HG02588 (cell line): ENCODE results near the gene MS4A6E.
A peak's percentile ranks its signal among the peaks of the same experiment; 100 is the strongest.
"Not testable (repeated sequence)": the region's sequence is repeated elsewhere in the genome, so short reads cannot be mapped to it uniquely, and the experiment has no call there.

Experiments used
- ATAC-seq: cut with Tn5 transposase; IDR thresholded peaks from one replicate; pipeline ENCODE4 v1.9.1; 2021; ENCODE audit warnings: mild to moderate bottlenecking, moderate library complexity; ENCODE audit not compliant: unreplicated experiment

MS4A6E gene

DNA sequence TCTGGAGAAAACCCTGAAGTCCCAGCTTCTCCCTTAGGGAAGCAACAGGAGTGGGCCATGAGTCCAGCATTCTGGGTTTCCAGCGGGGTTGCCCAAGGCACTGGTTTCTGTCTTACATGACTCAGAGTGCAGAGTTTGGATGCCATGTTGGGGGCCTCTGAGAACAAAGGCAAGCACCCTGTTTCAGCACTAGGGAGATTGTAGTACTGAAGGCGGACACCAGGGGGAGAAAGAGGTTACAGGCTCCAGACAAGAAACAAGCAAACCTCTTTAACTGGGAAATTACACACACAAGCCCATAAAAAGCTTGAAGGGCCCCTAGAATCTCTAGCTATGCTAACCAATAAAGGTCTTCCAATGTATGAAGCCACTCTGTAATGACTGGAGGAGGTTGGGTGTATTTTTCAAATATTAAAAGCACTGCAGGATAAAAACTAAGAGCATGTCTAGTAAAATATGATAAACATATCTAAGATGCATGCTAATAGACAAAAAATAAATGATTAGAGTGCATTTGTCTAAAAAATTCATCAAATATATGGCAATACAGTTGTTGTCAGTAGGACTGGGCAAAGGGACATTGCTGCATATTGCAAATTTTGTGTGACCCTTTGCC lies 7.1 kb downstream of the MS4A6E start:
- no peak for ATAC-seq

DNA sequence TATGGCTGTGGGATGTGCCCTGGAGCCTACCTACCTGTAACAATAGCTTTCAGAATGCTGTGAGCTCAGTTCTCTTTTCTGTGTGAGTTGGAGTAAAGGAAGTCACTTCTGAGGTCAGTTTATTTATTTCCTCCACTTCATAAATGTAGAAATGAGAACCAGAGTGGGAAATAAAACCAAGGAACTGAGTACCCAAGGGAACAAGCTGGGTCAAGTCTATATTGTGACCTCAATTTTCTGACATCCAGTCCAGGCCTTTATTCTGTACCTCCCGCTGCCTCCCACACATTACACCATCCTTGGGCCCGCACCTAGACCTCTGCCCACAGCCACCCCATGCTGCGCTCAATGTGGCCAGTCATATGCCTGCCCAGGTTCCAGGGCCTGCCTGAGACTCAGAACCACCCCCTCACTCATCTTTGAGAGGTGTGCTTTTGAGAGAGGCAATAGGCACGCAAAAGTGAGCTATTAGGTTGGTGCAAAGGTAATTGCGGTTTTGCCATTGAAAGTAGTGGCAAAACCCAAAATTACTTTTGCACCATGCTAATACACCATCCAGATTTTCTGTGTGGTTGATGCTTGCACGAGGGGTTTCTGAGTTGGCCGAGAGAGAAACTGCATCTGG lies 9.8 kb downstream of the MS4A6E start:
- ATAC-seq = peak; percentile 50

DNA sequence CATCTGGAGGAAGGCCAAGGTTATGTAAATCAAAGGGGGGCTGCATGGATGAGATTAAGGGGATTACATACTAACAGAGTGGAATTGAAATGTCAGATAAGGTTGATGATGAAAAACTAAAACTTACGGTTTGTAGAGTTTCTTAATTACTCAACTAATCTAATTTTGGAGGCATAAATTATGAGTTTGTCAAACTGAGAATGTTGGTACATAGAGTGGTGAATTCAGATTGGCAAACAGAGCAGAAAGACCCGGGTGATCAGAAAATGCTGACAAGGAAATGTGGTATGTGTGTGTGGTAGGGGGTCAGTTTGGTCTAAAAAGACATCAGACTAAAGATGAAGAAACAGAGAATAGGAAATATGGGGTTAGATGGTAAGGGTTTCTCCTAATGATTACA lies 11.0 kb downstream of the MS4A6E start:
- ATAC-seq = no peak

DNA sequence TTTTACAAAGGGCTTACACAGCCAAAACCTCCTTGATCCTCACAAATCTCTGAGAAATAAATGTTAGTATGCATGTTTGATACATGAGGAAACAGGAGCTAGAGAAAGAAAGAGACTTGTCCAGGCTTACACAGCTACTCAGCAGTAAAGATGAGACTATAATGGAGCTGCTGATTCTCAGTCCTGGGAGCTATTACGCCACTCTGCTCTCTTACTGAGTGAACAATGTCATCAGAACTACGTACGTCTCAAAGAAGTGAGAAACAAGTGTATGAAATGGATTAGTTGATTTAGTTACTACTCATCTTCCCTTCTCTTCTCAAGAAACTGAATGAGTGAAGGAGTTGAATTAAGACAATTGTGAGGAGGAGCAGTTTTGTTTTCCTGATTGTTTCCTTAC lies 12.3 kb downstream of the MS4A6E start:
- no peak for ATAC-seq

DNA sequence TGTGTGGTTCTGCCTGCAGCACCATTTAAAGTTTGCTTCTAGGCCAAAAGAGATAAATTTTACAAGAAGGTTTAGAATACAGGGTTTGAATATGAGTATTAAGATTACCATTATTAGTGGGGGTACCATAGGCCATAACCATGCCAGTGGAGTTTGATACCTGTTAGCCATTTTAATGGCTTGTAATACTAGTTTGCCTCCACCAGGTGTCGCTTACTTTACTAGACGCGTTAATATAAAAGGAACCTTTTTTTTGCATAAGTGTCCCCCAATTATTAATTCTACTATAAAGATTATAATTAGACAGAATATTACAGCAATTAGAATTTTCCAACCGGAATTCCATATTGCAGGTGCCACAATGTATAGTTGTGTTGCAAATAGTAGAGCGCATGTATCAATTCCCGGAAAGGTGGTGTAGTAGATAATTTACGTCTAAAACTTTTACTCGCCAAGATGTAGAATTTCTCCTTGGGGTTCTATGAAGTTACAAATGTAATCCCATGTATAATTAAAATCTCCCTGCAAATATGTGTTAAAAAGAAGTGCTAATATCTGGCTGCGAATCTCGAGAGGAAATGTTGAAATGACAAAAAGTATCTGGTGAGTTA lies 16.1 kb downstream of the MS4A6E start:
- ATAC-seq = no peak

DNA sequence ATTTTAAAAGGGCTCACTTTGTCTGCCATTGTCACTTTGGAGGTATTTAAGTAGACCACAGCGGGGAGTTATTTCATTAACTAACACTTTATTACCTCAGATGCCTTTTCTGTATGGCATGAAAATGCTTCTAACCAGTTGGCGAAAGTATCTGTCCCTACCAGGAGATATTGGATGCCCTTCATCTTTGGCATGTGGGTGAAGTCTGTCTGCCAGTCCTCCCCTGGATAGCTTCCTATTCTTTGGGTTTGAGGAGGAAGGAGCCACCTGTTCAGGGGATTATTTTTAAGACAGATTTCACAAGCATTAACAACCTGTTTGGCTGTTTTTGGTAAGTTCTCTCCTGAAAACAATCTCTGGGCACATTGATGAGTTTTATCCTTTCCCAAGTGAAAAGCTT lies 17.1 kb downstream of the MS4A6E start:
- ATAC-seq = no peak

DNA sequence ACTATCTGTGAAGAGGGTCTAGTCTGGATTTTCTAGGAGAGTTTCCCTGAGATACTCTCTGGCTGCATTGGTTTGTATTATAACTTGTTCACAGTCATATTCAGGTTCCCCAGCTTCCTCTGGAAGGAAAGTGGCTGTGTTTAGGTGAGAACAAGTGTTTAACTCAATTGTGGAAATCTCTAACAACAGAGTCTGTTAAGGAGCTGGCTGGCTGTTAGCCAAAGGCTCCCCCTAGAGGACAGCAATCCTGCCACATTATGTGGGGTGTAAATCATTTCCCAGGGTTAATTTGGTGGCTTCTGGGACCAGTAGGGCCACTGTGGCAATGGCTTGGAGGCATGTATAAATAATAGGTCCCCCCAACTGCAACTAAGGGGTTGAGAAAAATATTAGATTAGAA lies 18.4 kb downstream of the MS4A6E start:
- no peak for ATAC-seq

DNA sequence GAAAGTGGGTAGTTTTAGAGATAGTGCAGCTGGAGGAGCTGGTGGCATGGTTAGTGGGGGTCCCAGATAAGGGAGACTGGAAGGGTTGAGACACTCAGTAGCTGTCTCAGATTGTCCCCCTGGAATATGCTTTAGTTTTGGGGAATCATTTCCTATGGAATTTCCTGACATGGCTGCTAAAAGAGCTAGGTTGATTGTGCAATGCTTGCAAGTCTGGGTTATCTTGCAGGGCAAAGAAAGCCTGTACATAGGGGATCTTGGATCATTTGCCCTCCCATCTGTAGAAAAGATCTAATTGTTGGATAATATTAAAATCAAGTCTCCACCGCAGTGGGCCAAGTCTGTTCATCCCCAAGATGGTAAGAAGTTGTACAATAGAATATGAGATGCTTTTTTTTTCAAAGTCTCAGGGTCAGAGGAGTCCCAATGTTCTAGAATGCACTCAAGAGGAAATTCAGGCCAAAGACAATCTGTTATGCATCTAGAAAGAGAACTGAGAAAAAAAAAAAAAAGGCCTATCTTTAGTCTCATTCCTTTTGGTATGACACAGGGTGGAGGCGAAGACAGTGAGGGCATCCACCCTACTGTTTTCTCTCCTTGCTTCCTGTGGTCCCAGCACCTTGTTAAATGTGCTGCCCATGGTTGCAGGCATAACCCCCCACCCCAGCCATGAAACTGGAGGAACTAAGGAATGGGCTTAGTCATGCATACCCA lies 20.2 kb downstream of the MS4A6E start:
- no peak for ATAC-seq

DNA sequence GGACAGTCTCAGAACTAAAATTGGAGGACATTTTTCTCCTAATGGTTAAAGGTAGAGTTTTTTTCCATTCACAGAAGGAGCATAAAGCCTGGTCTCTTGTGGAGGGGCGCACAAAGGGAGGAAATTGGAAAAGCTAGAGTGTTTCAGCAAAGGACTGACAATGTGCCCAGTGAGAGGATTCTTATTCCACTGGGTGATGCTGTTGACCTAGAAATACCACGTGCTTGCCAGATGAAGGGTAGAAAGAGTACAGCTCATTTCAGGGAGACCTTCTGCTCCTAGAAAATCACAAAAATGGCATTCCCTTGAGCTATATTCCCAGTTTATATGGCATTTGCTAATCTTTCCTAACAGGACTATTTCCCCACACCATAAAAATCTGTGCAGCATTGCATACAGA lies 21.1 kb downstream of the MS4A6E start:
- no peak for ATAC-seq

DNA sequence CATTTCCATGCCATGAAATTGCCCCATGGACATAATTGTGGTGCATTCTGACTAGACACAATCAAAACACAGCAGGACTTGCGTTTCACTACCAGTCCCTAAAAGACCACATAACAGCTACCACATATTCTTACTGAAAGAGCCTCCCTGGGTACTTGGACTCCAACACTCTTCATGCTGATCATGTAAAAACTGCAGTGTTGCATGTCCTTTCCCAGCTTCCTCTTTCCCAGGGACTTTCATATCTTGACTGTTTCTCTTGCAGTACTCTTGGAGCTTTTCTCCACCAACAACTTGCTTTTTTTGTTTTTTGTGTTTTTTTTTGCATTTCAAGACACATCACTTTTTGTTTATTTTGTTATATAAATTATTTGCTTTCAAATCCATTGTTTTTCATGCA lies 22.9 kb downstream of the MS4A6E start:
- ATAC-seq = no peak

DNA sequence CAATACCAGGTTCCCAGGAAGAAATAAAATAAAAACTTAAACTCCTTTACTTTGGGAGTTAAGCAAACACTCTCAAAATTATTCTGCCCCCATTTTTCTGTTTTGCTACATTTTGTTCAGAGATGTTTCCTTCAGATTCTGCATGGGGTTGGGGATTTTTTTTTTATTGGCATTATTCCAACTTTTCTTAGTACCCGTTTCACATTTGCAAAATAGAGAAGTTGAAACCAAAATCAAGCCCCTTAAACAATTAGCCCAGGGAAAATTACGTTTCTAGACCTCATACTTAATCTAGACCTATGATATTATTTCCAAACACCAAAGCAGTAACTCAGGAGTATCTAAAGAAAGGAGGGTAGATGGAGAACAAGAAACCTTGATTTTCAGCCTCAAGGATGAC lies 30.7 kb downstream of the MS4A6E start:
- ATAC-seq = no peak

DNA sequence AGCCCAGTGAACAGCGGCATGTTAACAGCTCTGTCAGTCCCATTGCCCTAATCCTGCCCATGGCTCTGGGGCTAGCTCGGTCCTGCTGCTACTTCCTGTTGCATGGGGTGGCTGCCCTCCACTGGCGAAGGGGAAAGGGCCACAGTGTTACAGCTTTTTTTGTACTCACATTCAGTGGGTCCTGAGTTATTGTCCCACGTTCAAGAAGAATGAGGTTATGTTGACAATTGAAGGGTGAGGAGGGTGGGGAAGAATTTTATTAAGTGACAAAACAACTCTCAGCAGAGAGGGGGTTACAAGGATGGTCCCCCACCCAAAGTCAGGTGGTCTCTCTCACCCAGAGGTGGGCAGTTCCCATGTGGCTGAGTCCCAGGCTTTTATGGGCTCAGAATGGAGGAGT lies 33.6 kb downstream of the MS4A6E start:
- no peak for ATAC-seq

DNA sequence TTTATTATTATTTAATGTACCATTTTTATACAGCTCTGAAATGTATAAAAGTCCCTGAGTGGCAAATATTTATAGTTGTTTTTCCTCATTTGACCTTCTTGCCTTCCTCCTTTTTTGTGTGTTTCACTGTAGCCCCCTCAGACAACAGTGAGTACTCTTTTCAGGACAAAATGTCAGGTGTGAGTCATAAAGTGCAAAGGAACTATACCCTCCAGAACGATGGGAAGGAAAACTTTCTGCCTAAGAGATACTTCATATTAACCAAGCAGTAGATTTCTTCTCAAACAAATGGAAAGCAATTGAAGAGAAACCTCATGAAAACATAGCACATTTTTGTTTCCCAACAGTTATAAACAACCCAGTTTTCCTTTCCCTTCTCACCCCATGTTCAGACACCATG lies 35.2 kb downstream of the MS4A6E start:
- ATAC-seq = no peak

DNA sequence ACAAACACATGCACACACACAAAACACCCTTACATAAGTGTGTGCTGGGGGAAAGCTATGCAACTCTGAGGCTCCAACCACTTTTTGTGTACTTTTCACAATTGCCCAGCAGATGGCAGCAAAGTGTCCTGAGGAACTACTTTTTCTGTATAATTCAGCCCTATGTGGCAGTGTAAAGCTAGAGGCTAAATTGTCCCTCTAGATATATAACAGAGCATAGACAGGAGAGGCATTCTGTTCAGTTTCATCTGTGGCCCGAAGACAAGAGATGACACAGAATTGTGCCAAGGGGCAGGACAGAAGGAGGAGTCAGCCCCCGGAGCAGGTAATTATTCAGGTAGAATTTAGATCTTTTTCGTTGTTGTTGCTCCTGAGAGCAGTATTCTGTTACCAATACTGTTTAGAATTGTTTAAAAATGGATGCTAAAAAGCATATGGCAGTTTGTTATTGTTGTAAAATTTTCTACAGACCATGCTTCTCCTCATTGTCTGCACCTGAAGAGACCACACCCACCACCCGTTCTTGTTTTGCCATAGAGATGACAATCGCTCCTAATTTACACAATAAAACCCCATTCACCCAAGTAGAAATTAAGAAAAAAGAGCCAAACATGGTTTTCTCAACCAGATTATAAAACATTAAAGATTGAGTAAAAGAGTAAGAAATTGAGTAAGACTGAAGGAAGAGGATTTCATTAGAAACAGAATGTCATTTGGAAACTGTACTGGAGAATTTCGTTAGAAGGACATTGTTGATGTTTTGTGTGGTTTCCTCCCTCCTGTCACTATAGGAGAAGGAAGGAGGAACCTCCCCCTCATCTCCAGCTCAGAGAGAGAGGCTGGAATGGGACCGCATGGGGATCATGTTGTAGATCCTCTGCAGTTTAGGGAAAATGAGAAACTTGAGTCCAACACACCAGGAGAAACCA lies 36.8 kb downstream of the MS4A6E start:
- no peak for ATAC-seq

DNA sequence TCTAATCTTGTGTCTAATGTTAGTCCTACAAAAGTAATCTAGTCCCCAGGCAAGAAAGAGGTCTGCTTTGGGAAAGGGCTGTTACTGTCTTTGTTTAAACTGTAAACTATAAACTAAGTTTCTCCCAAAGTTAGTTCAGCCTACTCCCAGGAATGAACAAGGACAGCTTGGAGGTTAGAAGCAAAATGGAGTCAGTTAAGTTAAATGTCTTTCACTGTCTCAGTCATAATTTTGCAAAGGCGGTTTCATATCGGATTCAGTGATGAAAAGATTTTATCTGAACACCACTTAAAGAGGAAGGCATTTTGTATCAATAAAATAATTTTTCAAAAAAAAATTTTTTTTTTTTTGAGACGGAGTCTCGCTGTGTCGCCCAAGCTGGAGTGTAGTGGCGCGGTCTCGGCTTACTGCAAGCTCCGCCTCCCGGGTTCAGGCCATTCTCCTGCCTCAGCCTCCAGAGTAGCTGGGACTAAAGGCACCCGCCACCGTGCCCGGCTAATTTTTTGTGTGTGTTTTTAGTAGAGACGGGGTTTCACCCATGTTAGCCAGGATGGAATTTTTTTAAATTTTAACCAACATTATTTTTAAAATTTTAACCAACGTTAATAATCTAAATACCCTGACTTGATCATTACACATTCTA lies 39.3 kb downstream of the MS4A6E start:
- ATAC-seq = not testable (repeated sequence)

DNA sequence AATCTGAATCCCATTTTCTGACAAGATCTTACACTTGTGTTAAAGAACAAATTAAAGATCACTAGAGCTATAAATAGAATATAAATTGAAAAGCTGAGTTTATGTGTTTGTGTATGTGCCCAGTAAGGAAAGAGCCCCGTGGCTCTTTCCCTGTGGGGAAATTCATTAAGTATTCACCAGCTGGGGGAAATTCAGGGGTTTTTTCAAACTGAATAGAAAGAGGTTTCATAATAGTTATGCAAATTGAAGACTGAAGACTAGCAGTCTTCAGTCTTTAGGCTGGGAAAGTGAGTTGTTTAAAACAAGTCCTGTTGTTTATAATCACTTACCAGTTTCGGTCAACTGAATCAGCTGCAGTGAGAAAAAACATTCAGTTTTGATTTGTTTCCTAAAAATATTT lies 40.0 kb downstream of the MS4A6E start:
- peak; percentile 88 for ATAC-seq

DNA sequence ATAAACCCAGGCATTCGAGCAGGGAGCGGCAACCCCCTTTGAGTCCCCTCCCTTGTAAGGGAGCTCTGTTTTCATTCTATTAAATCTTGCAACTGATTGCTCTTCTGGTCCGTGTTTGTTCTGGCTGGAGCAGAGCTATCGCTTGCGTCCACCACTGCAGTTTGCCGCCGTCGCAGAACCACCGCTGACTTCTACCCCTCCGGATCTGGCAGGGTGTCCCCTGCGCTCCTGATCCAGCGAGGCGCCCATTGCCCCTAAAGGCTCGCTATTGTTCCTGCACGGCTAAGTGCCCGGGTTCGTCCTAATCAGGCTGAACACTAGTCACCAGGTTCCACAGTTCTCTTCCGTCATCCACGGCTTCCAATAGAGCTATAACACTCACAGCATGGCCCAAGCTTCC lies 40.8 kb downstream of the MS4A6E start:
- ATAC-seq = no peak

DNA sequence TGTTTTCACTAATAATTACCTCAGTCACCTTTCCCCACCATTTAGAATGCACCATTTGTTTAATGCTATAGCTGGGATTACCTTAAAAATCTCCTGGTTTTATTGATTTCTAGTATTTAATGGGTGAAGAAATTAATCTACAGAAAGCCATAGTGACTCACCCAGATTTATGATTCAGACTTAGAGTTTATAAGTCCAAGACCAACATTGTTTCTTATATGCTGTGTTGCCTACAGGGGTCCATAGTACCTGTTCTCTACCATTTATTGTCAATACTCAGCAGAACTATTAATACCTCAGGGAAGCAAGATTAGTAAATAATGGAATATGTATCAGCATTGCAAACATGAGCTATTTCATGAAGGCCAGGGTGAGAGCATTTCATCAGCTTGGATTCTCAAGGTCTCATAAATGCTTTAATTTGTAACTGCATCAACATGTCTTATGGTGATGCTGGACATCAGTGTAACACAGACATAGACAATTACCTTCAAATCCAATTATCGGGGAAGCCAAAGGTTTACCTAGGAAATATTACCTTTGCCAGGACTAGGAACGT lies 43.3 kb downstream of the MS4A6E start:
- no peak for ATAC-seq

DNA sequence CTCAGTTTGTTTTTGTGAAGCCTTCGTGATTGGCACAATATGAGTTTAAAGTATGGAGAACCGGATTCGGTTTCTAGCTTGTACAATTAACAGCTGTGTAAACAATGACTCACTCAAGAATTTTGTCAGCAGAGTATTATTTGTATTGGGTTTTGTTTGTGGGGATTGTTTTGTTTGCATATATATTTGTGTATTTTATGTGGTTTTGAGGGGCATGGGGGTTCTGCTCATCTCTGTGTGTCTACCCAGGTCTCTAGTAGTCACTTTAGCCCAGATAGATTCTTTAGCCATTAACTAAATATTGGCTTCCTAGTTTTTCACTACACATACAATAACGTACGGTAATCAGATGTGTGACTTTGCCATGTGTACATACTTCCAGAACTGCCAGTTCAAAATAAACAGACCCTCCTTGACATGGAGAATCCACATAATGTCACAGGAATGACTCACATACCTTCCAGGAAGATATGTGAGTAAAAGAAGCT lies 43.8 kb downstream of the MS4A6E start:
- no peak for ATAC-seq

DNA sequence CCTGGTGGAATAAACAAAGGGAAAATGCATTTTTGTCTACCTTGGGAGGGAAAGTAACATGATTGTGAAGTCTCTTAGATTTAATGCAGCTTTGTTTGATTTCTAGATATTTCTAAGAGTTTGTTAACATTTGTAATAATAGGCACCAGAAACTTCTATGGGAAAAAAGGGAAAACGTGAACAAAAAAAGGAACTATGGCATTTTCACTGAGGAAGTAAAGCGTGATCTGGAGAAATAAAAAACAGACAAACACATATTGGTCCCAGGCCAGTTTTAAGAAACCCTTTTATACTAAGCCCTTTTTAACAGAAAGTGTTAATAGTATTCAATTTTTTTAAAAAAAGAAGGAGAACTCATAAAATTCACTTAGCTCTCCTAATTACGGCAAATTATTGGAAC lies 44.3 kb downstream of the MS4A6E start:
- ATAC-seq = no peak
